OCI-LY1 (cell line): ENCODE measurements around the gene WDFY2.

Source experiments
- H2AFZ ChIP-seq: fragments of 200-600 bp; sonication (generic), shearing (Covaris generic); 2 replicates; pipeline ENCODE4 v1.6.0; 2014; ENCODE audit warnings: antibody characterized with exemption, mild to moderate bottlenecking, low read length
- H3F3A ChIP-seq: fragments of 200-600 bp; sonication (generic), shearing (Covaris generic); 2 replicates; pipeline ENCODE4 v1.6.0; 2014; ENCODE audit warnings: mild to moderate bottlenecking, antibody characterized with exemption, low read length, moderate library complexity; ENCODE audit not compliant: insufficient read depth
- H3K27ac ChIP-seq: fragments of 200-600 bp; sonication (generic); 2 replicates; pipeline ENCODE4 v1.5.1; 2014; ENCODE audit warnings: low read length, mixed run types, mild to moderate bottlenecking, low read depth; ENCODE audit not compliant: poor library complexity, severe bottlenecking
- H3K27me3 ChIP-seq: fragments of 200-600 bp; sonication (generic); 2 replicates; pipeline ENCODE4 v1.6.0; 2014; ENCODE audit warnings: antibody characterized with exemption, mild to moderate bottlenecking, low read length, moderate library complexity; ENCODE audit not compliant: insufficient read depth
- H3K36me3 ChIP-seq: fragments of 200-600 bp; sonication (generic); 2 replicates; pipeline ENCODE4 v1.6.1; 2014; ENCODE audit warnings: mild to moderate bottlenecking, antibody characterized with exemption, low read length, moderate library complexity, mixed read lengths; ENCODE audit not compliant: insufficient read depth
- H3K4me1 ChIP-seq: fragments of 200-600 bp; sonication (generic); 2 replicates; pipeline ENCODE4 v1.5.1; 2014; ENCODE audit warnings: mild to moderate bottlenecking, low read length, moderate library complexity; ENCODE audit not compliant: insufficient read depth, severe bottlenecking
- H3K4me2 ChIP-seq: fragments of 200-600 bp; sonication (generic), shearing (Covaris generic); 2 replicates; pipeline ENCODE4 v1.6.1; 2014; ENCODE audit warnings: low read length
- H3K4me3 ChIP-seq: fragments of 200-600 bp; sonication (generic); 2 replicates; pipeline ENCODE4 v1.5.1; 2014; ENCODE audit warnings: low read length, low read depth, mild to moderate bottlenecking, mixed read lengths; ENCODE audit not compliant: poor library complexity, severe bottlenecking
- H3K79me2 ChIP-seq: fragments of 200-600 bp; shearing (Covaris generic); 2 replicates; pipeline ENCODE4 v1.6.1; 2016; ENCODE audit warnings: mixed run types, low read length, mixed read lengths; ENCODE audit not compliant: insufficient read depth
- H3K9ac ChIP-seq: fragments of 200-600 bp; sonication (generic), shearing (Covaris generic); 2 replicates; pipeline ENCODE4 v1.6.1; 2014; ENCODE audit warnings: mild to moderate bottlenecking, low read length, mixed read lengths
- H3K9me2 ChIP-seq: fragments of 200-600 bp; sonication (generic), shearing (Covaris generic); 2 replicates; pipeline ENCODE4 v1.6.1; 2014; ENCODE audit warnings: low read depth, mild to moderate bottlenecking, low read length, mixed read lengths
- H3K9me3 ChIP-seq: fragments of 200-600 bp; shearing (Covaris generic); 2 replicates; pipeline ENCODE4 v1.6.1; 2014; ENCODE audit warnings: low read length, mixed read lengths
- H4K20me1 ChIP-seq: fragments of 200-600 bp; sonication (generic), shearing (Covaris generic); 2 replicates; pipeline ENCODE4 v1.6.0; 2016; ENCODE audit warnings: mild to moderate bottlenecking, low read length; ENCODE audit not compliant: insufficient read depth
- EZH2 ChIP-seq: fragments of 200-600 bp; sonication (generic), shearing (Covaris generic); IDR thresholded peaks from 2 replicates; pipeline ENCODE4 v1.8.0; 2017; ENCODE audit warnings: borderline replicate concordance, mixed run types, mild to moderate bottlenecking, antibody characterized with exemption, low read length, moderate library complexity, mixed read lengths
- TF ChIP-seq, protein P1 (sequence below): fragments of 200-600 bp; sonication (generic), shearing (Covaris generic); IDR thresholded peaks from 2 replicates; pipeline ENCODE4 v1.5.1; 2017; ENCODE audit warnings: mild to moderate bottlenecking, antibody characterized with exemption, low read length, moderate library complexity, mixed read lengths

WDFY2 gene

GRCh38 chr13:51547425-51548176 lies 36.7 kb upstream of the WDFY2 start:
- Histone ChIP-seq H4K20me1 (no peaks in the 10 kb centered on the region), H3K79me2 (no peaks in the 10 kb centered on the region), H3K9me3 (no peaks in the 10 kb centered on the region), H3K27me3 (no peaks in the 10 kb centered on the region), H3K4me2 (no peak overlapping the region), H2AFZ (no peak overlapping the region), H3F3A (no peaks in the 10 kb centered on the region), H3K9ac (no peak overlapping the region), H3K4me1 (no peaks in the 10 kb centered on the region), H3K36me3 (no peaks in the 10 kb centered on the region), H3K9me2 (no peaks in the 10 kb centered on the region), H3K27ac (no peak overlapping the region), H3K4me3 (no peak overlapping the region)
- TF ChIP-seq, protein P1, sequence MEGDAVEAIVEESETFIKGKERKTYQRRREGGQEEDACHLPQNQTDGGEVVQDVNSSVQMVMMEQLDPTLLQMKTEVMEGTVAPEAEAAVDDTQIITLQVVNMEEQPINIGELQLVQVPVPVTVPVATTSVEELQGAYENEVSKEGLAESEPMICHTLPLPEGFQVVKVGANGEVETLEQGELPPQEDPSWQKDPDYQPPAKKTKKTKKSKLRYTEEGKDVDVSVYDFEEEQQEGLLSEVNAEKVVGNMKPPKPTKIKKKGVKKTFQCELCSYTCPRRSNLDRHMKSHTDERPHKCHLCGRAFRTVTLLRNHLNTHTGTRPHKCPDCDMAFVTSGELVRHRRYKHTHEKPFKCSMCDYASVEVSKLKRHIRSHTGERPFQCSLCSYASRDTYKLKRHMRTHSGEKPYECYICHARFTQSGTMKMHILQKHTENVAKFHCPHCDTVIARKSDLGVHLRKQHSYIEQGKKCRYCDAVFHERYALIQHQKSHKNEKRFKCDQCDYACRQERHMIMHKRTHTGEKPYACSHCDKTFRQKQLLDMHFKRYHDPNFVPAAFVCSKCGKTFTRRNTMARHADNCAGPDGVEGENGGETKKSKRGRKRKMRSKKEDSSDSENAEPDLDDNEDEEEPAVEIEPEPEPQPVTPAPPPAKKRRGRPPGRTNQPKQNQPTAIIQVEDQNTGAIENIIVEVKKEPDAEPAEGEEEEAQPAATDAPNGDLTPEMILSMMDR = no peak
- no peak for TF ChIP-seq EZH2

- Histone ChIP-seq H2AFZ (no peak overlapping the region), H3K4me2 (no peak overlapping the region)
Observed at GRCh38 chr13:51549050-51549449, 35.2 kb upstream of the WDFY2 start.

DNA sequence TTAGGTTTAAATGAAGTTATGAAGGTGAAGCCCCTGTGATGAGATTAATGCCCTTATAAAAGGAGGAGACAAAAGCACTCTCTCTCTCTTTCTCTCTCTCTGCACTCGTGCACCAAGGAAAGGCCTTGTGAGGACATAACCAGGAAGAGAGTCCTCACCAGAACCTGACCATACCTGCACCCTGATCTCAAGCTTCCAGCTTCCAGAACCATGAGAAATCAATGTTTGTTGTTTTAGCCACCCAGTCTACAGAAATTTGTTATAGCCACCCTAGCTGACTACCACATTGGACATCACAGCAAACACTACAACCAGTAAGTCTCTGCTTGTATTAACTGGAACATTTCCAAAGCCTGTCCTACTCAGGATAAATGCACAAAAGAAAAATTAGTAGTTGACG lies 34.7 kb upstream of the WDFY2 start:
- no peak overlapping the region for H3K9ac ChIP-seq
- TF ChIP-seq, protein P1 = no peak
- TF ChIP-seq EZH2 = no peak
- no peaks in the 10 kb centered on the region for H3K36me3 ChIP-seq
- no peak overlapping the region for H3K4me2 ChIP-seq
- H2AFZ ChIP-seq = no peak overlapping the region
- no peak overlapping the region for H3K27ac ChIP-seq
- no peaks in the 10 kb centered on the region for H3K9me3 ChIP-seq
- H3K79me2 ChIP-seq = no peaks in the 10 kb centered on the region
- no peaks in the 10 kb centered on the region for H3K9me2 ChIP-seq
- H3K27me3 ChIP-seq = no peaks in the 10 kb centered on the region
- H3F3A ChIP-seq = no peaks in the 10 kb centered on the region
- H4K20me1 ChIP-seq = no peaks in the 10 kb centered on the region
- no peak overlapping the region for H3K4me3 ChIP-seq
- no peaks in the 10 kb centered on the region for H3K4me1 ChIP-seq

More at GRCh38 chr13:51549050-51549449, 35.2 kb upstream of the WDFY2 start:
- TF ChIP-seq, protein P1 = no peak
- TF ChIP-seq EZH2 = no peak
- H4K20me1 ChIP-seq = no peaks in the 10 kb centered on the region
- no peak overlapping the region for H3K27ac ChIP-seq
- no peaks in the 10 kb centered on the region for H3K79me2 ChIP-seq
- no peaks in the 10 kb centered on the region for H3F3A ChIP-seq
- no peaks in the 10 kb centered on the region for H3K27me3 ChIP-seq
- no peak overlapping the region for H3K9ac ChIP-seq
- no peaks in the 10 kb centered on the region for H3K36me3 ChIP-seq
- no peaks in the 10 kb centered on the region for H3K9me2 ChIP-seq
- H3K4me1 ChIP-seq = no peaks in the 10 kb centered on the region
- H3K9me3 ChIP-seq = no peaks in the 10 kb centered on the region
- H3K4me3 ChIP-seq = no peak overlapping the region
